SIG-M5 treated with dmso at 0.1 percent for 504 hours (cell line): ENCODE measurements around the gene PITX1.

Experiments
- DNase-seq: peaks from one replicate; lab custom pipeline; 2025; ENCODE audit not compliant: unreplicated experiment; lab: John Stamatoyannopoulos, UW

PITX1 gene

DNA sequence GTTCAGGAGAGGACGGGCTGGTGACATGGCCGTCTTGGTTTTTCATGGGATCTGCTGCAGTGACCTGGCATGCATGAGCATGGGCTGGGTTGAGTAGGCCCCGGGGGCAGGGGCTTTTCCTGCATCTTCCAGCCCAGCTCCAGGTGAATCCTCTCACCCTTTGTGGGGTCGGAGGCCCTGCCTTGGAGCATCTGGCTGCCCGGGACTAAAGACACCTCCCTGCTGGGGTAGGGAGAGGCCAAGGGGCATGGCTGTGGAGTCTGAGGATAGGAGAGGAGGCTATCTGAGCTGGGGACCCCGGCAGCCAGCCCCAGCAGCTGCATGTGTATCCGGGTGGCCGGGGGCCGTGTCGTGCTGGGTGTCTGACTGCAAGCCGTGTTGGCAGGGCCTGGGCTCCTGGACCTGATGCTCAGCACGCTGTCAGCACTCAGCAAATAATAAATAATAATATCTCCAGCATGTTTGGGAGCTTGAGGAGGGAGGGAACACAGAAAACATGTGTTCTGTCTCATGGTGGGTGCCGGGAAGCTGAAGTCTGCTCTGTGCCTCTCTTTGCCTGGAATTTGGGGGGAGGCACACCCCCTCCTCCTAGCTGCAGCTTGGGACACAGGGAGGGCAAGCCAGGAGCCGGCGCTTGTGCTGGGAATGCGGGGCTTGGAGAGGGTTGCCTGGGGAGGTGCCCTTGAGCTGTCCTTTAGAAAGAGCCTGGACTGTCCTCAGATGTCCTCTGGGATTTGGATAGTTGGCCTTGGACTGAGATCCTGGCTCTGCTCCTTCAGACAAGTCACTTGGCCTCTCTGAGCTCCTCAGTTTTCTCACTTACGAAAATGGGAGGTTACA, 28.4 kb upstream of the PITX1 start:
- no peak for DNase-seq

DNA sequence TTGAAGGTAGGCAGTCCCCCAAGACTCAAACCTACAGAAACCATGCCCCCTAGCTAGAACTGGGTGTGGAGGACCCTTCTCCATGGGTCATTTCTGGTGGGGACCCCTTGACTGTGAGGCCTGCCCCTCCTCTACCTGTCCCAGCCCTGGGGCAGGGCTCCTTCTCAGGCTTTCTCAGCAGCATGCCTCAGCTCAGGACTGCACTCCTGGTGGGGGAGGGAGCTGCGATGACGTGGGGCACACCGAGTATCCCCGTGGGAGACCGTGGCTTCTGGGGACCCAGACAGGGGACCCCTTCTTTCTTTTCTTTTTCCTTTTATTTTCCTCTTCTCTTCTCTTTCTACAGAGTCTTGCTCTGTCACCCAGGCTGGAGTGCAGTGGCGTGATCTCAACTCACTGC, 27.0 kb upstream of the PITX1 start:
- DNase-seq = no peak

DNA sequence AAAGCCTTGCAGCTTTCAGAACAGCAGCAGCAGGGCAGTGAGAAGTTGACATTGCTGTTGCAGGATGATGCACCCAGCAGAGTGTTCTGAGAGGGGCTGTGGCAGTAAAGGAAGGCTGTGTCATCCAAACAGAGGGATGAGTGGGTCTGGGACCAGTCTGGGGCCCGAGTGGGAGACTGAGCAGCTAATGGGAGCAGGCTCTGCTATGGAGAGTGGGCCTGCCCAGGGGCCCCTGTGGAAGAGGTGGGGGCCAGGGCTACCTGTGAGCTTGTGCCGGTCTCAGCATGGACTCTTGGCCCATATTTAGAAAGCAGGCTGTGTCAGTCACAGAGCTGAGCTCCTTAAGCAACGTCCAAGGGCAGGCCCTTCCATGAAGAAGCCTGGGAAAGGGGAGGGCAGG, 26.0 kb upstream of the PITX1 start:
- no peak for DNase-seq

GRCh38 chr5:135059000-135059923, 25.2 kb upstream of the PITX1 start:
- DNase-seq = no peak

DNA sequence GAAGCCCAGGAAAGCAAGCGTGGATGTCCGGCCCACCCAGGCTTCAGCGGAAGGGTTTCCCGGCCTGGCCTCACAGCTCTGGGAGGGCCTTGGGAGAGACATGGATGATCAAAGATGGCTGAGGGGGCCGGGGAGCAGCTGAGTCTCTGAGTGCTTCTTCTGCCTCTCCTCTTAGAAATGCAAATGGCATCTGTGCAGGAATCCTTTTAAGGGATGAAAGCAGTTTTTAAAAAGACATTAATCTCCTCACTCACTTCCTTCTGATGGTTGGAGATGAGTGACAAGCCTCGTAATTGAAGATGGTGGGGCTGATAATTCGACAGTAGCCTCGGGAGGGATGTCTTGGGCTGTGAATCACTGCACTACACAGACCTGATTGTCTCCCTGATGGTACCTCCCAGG, 24.3 kb upstream of the PITX1 start:
- no peak for DNase-seq

DNA sequence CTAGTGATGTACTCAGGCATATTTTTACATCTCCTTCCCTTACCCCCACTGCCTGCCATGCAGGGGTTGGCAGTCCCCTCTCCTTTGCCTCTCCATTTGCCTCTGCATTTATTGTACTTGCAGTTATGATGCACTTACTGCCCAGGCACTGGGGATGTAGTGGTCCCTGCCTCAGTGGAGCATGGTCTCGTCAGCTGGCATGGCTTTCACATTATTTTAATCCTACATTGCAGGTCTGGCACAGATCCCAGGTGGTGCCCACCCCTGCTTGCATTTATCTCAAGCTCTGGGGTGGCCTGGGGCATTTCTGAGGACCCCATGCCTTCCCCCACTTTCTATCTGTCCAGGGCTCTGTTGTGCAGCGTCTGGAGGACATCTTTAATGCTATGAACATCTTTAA, 23.2 kb upstream of the PITX1 start:
- DNase-seq = no peak

DNA sequence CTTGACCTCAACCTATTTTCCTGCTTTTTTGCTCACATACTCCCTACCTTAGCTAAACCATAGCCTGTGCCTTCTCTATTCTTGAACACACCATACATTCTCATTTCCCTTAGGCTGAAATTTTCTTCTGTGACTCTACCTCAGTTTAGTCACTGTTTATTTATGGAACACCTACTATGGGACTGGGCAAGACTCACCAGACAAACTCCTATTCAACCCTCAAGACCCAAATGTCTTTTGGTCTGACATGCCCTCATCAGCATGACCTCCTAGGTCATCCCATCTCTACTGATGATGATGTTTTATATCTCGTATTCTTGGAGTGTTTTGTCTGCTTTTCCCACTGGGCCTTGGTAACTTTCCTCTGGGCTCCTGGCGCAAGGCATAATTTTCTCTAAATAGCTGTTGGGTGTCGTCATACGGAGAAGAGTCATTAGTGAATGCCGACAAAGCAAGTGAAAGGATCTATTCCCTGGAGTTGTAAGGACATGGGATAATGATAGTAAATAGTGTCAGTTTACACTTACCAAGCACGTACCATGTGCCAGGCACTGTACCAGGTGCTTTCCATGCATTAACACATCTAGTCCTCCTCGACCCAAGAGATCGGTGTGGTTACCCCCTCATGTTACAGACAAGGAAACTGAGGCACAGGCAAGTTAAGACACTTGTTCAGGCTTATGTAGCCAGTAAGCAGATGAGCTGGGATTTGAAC, 22.4 kb upstream of the PITX1 start:
- DNase-seq = no peak

GRCh38 chr5:135055396-135055795, 21.4 kb upstream of the PITX1 start:
- DNase-seq = no peak

DNA sequence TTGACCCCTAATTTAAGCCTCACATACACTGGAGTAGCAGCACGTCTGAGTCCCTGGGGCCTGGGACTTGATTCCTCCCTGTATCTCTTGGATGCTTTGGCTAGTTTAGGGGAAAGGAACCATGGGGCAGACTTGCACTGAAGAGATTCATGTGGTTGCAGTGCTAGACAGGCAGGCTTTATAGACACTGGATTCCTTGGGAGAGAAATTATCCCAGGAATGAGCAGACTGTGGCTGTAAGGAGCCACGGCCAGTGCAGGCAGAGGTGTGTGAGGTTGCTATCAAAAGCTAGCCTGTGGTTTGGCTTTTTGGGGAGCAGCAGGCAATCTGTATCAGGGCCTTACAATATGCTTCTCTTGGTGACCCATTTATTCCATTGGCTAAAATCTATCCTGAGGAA, 20.5 kb upstream of the PITX1 start:
- DNase-seq = no peak

DNA sequence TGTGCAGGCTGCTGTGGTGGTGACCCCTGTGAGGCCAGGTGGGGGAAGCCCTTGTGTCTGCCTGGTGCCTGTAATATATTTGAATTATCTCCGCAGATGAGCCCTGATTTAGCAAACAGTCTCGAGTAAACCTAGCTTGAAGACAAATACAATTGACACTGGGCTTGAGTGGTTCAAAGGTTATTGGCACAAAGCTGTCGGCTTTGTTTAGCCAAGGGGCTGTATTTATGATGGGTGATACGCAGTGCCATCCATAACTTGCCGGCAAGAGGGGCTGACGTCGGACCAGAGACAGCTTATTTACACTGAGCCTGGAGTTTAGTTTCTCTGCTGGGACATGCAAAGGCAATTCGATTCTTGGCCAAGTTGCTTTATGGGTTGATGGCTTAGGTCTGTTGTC, 20.0 kb upstream of the PITX1 start:
- no peak for DNase-seq

- no peak for DNase-seq
Observed at GRCh38 chr5:135053278-135053677, 19.2 kb upstream of the PITX1 start.

GRCh38 chr5:135052511-135053145, 18.6 kb upstream of the PITX1 start:
- DNase-seq = no peak

GRCh38 chr5:135051872-135052271, 17.8 kb upstream of the PITX1 start:
- no peak for DNase-seq

DNA sequence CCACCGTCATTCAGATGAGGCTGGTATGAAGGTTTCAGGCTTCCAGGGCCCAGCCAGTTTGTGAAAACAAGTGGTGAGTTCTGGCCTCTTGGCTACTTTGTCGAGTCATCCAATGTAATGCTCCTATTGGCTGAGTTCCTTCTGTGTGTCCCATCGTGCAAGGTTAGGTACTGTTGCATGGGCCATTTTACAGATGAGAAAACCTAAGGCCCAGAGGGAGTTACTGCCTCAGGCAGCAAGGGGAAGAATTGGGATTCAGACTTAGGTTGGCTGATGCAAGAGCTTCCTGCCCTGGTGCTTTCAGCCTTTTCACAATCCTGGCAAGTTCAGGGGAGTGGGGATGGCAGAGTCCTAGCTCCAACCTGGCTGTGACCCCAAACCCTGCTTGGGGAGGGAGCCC, 17.4 kb upstream of the PITX1 start:
- DNase-seq = no peak

DNA sequence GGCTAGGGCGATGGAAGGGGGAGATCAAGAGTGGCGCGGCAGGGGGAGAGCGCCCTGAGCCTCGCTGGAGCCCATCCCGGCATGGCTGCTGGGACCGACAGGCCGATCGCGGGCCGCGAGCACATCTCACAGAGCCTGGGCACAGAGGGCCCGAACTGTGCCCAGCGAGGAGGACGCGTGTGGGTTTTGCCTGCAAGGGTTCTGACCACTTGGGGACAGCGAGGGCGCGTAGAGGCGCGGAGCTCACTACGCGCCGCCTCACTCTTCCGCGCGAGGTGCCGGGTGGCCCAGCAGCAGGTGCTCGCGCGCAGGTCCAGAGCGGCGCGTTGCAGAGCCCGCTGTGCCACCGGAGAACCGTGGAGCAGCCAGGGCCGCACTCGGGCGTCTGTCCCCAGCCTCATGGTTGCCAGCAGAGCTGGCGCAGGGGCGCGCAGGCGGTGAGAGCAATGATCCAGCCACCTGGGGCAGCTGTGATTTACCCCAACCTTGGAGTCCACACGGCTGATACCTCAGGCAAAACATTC, 16.3 kb upstream of the PITX1 start:
- DNase-seq = no peak

- no peak for DNase-seq
Observed at GRCh38 chr5:135048930-135049329, 14.9 kb upstream of the PITX1 start.

DNA sequence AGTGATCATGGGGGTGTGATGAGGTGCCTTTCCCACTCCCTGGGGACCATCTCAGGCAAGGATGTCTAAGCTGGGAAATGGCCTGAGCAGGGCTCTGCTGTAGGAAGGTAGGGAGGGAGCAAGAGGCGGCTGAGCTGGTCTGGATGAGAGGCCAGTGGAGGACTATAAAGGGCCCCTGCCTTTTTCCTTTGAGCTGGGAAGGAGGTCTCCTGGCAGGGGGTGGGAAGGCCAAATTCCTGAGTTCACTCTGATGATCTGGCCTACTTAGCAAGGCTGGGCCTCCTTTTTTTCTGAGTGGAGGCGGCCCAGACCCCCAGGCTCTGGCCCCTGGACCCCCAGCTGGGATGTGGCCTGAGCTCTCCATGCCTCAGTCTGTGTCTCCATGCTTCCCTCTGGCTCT, 14.3 kb upstream of the PITX1 start:
- DNase-seq = no peak

GRCh38 chr5:135047347-135047695, 13.3 kb upstream of the PITX1 start:
- no peak for DNase-seq

- no peak for DNase-seq
Observed at GRCh38 chr5:135046661-135047346, 12.8 kb upstream of the PITX1 start.

- DNase-seq = no peak
Observed at GRCh38 chr5:135045488-135045887, 11.5 kb upstream of the PITX1 start.
